HG03565 (cell line): ENCODE measurements around the gene KCNN2.
"Not testable (repeated sequence)": the region's sequence is repeated elsewhere in the genome, so short reads cannot be mapped to it uniquely, and the experiment has no call there.

Source experiments
- ATAC-seq: cut with Tn5 transposase; IDR thresholded peaks from one replicate; pipeline ENCODE4 v1.9.1; 2021; ENCODE audit warnings: mild to moderate bottlenecking, moderate library complexity; ENCODE audit not compliant: unreplicated experiment

Gene KCNN2

GRCh38 chr5:114418176-114419066 lies 56.6 kb downstream of the KCNN2 start:
- peak; percentile 98 for ATAC-seq

GRCh38 chr5:114419067-114419388 lies 57.2 kb downstream of the KCNN2 start:
- peak; percentile 27 for ATAC-seq

GRCh38 chr5:114419959-114420358 lies 58.1 kb downstream of the KCNN2 start:
- ATAC-seq, result no peak

- no peak for ATAC-seq
These were observed 65.3 kb downstream of the KCNN2 start for GRCh38 chr5:114427204-114427603.

- no peak for ATAC-seq
These were observed 68.7 kb downstream of the KCNN2 start for GRCh38 chr5:114430532-114430931.

GRCh38 chr5:114432684-114433083 lies 70.8 kb downstream of the KCNN2 start:
- not testable (repeated sequence) for ATAC-seq

- no peak for ATAC-seq
These were observed 72.7 kb downstream of the KCNN2 start for GRCh38 chr5:114434396-114435219.

- no peak for ATAC-seq
These were observed 73.3 kb downstream of the KCNN2 start for GRCh38 chr5:114435220-114435481.

- peak; percentile 84 for ATAC-seq
These were observed 74.0 kb downstream of the KCNN2 start for GRCh38 chr5:114435885-114436299.

- ATAC-seq, result no peak
These were observed 76.1 kb downstream of the KCNN2 start for GRCh38 chr5:114437936-114438335.

- ATAC-seq, result no peak
These were observed 76.6 kb downstream of the KCNN2 start for GRCh38 chr5:114438471-114438870.

- ATAC-seq, result no peak
These were observed 85.4 kb downstream of the KCNN2 start for GRCh38 chr5:114447084-114447773.

GRCh38 chr5:114448481-114448880 lies 86.6 kb downstream of the KCNN2 start:
- no peak for ATAC-seq

- peak; percentile 98 for ATAC-seq
These were observed 88.1 kb downstream of the KCNN2 start for GRCh38 chr5:114449860-114450421.

GRCh38 chr5:114450437-114450836 lies 88.6 kb downstream of the KCNN2 start:
- no peak for ATAC-seq

GRCh38 chr5:114458726-114459125 lies 96.9 kb downstream of the KCNN2 start:
- ATAC-seq, result no peak

- ATAC-seq, result no peak
These were observed 105.3 kb downstream of the KCNN2 start for GRCh38 chr5:114467171-114467570.

GRCh38 chr5:114467729-114468128 lies 105.9 kb downstream of the KCNN2 start:
- ATAC-seq, result no peak

- ATAC-seq, result no peak
These were observed 107.5 kb downstream of the KCNN2 start for GRCh38 chr5:114469372-114469771.

- no peak for ATAC-seq
These were observed 109.7 kb downstream of the KCNN2 start for GRCh38 chr5:114471529-114471928.

GRCh38 chr5:114473541-114473940 lies 111.7 kb downstream of the KCNN2 start:
- ATAC-seq, result no peak
